ENCODE data around the gene SYT1. TPM values are rescaled to one million over a fixed set of nuclear protein-coding genes. Genes with fewer than 3 reads are reported as not detected.

The SYT1 gene
- total and polyA plus RNA-seq, 11 donors: 0.08 to 0.86 (median 0.16) TPM; not detected in 6

GRCh38 chr12:79324571-79324970, 460.0 kb downstream of the SYT1 start:
- WGBS, 4 donors: 60 to 85% (median 75%) methylated on average over 3 of the region's 3 CpGs
- Histone ChIP-seq H3K36me3 (no peaks in the 10 kb centered on the region), H3K27me3 (no peaks in the 10 kb centered on the region), H3K4me3 (no peak overlapping the region), H3K4me1 (no peaks in the 10 kb centered on the region), H3K27ac (no peak overlapping the region), H3K9me3 (no peaks in the 10 kb centered on the region)
- DNase-seq: no peak
- ATAC-seq: no peak
- intact Hi-C loops (cut with DNase I): no loop called here
- TF ChIP-seq CTCF (IDR thresholded peaks at IDR 0.05): no peak
- no peak for TF ChIP-seq POLR2A (IDR thresholded peaks at IDR 0.05)

GRCh38 chr12:79326222-79326621, 461.6 kb downstream of the SYT1 start:
- WGBS, 4 donors: 76 to 88% (median 79%) methylated on average over 2 of the region's 2 CpGs
- Histone ChIP-seq H3K36me3 (no peaks in the 10 kb centered on the region), H3K27ac (no peak overlapping the region), H3K4me1 (no peaks in the 10 kb centered on the region), H3K27me3 (no peaks in the 10 kb centered on the region), H3K4me3 (no peak overlapping the region), H3K9me3 (no peaks in the 10 kb centered on the region)
- intact Hi-C loops (cut with DNase I): no loop called here
- TF ChIP-seq POLR2A (IDR thresholded peaks at IDR 0.05) (no peak), CTCF (IDR thresholded peaks at IDR 0.05) (no peak)
- DNase-seq (no peak), ATAC-seq (no peak)

- no peak for DNase-seq
- Histone ChIP-seq H3K27ac (no peak overlapping the region), H3K4me1 (no peaks in the 10 kb centered on the region), H3K9me3 (no peaks in the 10 kb centered on the region), H3K4me3 (no peak overlapping the region), H3K36me3 (no peaks in the 10 kb centered on the region), H3K27me3 (no peaks in the 10 kb centered on the region)
- intact Hi-C loops (cut with DNase I): no loop called here
- TF ChIP-seq POLR2A (IDR thresholded peaks at IDR 0.05): no peak
- TF ChIP-seq CTCF (IDR thresholded peaks at IDR 0.05): no peak
- 91 to 97% (median 93%) methylated on average over 2 of the region's 2 CpGs for WGBS, 4 donors
- ATAC-seq: no peak
Observed at GRCh38 chr12:79326663-79327062, 462.1 kb downstream of the SYT1 start.

- H3K9me3 ChIP-seq: no peaks in the 10 kb centered on the region
- ATAC-seq: no peak
- WGBS, 4 donors: 89 to 97% (median 94%) methylated on average over 1 of the region's 1 CpG
- no peak for TF ChIP-seq POLR2A (IDR thresholded peaks at IDR 0.05)
- TF ChIP-seq CTCF (IDR thresholded peaks at IDR 0.05): no peak
- intact Hi-C loops (cut with DNase I): no loop called here
- H3K27me3 ChIP-seq: no peaks in the 10 kb centered on the region
- H3K27ac ChIP-seq: no peak overlapping the region
- H3K4me3 ChIP-seq: no peak overlapping the region
- H3K36me3 ChIP-seq: no peaks in the 10 kb centered on the region
- DNase-seq: no peak
- no peaks in the 10 kb centered on the region for H3K4me1 ChIP-seq
Observed at GRCh38 chr12:79327465-79327864, 462.9 kb downstream of the SYT1 start.
